HG02678 (cell line): ENCODE measurements around the gene SULT1B1.

Source experiments
- ATAC-seq: cut with Tn5 transposase; IDR thresholded peaks from one replicate; pipeline ENCODE4 v1.9.1; 2021; ENCODE audit warnings: mild to moderate bottlenecking, moderate library complexity; ENCODE audit not compliant: unreplicated experiment

Gene SULT1B1

DNA sequence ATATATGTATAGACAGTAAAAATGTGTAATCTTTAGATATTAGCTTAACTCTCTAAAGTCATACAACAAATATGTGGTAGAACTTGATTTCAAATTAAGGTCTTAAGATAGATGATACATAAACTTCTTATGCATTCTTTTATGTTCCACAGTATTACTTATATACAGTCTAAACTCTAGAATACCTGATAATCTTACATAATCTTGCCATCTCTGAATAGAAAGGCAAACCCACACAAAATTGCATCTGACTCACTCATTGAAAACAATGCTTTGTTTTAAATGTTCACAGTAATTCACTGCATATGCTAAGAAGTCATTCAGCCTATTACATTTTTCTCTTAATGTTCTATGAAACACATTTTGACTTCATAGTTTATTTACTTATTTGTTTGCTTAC, 10.1 kb downstream of the SULT1B1 start:
- ATAC-seq: no peak

DNA sequence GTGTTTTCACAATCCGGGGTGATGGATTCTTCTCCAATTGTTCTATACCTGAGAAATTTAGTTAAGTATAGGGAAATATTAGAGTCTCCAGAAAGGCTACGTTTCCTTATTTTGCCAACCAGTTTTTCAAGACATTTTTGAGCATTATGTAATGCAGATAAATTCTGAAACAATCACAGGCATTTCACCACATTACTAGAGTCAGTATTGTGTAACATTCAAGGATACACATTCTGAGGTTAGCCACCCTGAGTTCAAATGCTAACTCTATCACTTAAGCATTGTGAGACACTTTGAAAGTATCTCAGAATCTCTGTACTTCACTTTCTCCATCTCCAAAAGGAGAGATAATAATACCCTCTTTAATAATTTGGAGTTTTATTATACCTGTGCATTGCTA, 10.6 kb downstream of the SULT1B1 start:
- ATAC-seq: no peak

GRCh38 chr4:69748173-69748572, 12.2 kb downstream of the SULT1B1 start:
- no peak for ATAC-seq

DNA sequence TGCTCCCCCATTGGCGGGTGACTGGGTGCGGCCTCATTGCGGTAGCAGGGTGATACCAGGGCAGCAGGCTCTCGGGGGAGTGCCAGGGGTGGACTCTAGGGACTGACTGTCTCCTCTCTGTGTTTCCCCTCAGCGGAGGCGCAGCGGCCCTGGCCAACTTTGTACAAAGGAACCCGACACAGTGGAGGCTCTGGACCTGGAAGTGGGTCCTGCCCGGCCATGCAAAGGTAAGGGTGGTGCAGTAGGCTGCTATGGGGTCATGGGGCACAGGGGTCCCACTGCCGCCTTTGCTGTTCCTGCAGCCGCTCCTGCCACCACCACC, 16.3 kb downstream of the SULT1B1 start:
- no peak for ATAC-seq

GRCh38 chr4:69743476-69744156, 16.8 kb downstream of the SULT1B1 start:
- ATAC-seq: no peak

DNA sequence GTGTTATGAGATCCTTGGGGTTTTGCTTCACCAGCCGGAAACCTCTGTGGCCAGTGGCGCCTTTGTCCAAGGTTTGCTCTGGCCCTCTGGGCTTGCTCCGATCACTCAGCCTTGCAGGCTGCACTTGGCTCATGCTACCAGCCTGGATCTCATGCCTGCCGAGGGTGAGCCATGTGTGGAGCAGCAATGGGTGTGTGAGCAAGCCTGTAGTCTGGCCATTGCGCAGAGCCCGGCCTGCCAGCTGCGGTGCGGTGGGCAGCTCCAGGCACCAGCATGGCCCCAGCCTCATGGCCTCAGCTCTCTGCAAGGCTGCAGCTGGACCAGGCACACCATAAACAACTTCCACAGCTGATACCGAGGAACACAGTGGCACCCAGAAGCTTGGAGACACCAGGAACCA, 17.8 kb downstream of the SULT1B1 start:
- no peak for ATAC-seq

DNA sequence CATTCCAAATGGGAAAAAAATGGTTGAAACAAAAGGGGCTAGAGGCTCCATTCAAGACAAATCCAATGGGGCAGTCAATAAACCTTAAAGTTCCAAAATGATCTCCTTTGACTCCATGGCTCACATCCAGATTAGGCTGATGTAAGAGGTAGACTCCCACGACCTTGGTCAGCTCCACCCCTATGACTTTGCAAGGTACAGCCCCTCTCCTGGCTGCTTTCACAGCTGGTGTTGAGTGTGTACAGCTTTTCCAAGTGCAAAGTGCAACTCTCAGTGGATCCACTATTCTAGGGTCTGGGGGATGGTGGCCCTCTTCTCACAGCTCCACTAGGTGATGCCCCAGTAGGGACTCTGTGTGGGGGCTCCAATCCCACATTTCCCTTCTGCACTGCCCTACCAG, 21.5 kb downstream of the SULT1B1 start:
- no peak for ATAC-seq

DNA sequence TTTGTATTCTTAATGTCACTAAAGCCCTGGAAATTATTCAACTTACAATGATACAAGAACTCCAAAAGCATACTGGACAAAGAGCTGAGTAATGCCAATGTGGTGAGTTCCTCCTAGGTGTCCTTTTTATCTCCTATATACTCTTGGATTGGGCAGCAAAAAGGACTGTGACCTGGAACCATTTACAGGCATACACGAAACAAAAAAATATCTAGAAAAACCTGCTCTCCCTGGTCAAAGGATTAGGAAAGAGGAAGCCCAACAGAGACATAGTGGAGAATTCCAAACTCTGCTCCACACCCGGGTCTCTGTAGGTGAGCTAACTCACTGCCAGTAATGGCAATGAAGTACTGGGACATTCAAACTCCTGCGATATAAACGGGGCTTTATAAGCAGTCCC, 25.3 kb downstream of the SULT1B1 start:
- no peak for ATAC-seq

DNA sequence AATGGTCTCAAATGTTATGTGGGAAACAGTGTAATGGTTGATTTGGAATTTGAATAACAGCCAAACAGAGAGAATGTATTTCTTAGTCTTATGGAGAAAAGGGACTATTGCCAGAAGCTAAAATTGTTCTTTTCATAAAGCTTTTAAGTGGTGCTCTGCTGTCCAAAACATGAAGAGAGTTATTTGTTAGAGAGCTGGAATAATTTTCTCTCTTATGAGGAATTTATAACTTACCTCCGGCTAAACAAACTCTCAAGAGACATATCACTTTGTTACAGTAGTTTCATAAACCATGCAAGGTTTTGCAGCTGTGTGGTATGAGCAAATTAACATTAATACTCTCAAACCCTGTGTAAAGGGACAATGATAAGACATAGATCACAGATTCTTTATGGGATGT, 28.6 kb downstream of the SULT1B1 start:
- ATAC-seq: no peak

GRCh38 chr4:69731241-69731640, 29.2 kb downstream of the SULT1B1 start:
- ATAC-seq: no peak

DNA sequence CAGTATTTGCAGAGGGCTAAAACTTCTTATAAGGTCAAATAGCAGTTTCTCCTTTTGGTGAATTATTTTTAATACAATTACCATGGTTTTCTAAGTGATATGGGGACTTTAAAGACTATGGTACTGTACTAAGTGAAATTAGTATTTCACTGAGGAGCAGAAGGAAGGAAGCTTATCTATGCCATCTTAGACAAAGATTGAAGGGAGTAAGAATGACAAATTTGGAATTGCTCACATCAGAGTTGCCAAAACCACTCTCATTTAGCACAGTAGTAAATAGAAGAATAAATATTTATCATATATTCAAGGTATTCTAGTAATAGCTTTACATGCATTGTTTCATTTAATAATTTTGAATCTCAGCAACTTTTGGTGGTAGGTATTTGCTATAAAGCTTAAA, 30.4 kb downstream of the SULT1B1 start:
- no peak for ATAC-seq

GRCh38 chr4:69727926-69728325, 32.5 kb downstream of the SULT1B1 start:
- no peak for ATAC-seq

DNA sequence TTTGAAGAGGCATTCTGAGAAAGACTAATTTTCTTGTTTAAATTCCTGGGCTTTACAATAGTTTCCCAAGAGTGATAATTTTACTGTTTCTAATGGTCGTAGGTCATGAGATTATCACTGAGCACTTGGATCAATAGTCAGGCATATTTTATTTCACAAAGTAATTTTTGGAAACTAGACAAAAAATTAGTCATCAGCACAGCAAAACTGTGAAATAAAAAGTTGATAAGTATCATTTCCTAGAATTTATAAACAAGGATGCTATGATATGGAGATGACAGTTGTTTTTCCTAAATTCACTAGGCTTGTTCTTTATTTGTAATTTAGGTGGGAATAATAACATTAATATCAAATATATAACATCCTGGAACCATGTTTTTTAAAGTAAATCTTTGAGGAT, 33.0 kb downstream of the SULT1B1 start:
- ATAC-seq: no peak

DNA sequence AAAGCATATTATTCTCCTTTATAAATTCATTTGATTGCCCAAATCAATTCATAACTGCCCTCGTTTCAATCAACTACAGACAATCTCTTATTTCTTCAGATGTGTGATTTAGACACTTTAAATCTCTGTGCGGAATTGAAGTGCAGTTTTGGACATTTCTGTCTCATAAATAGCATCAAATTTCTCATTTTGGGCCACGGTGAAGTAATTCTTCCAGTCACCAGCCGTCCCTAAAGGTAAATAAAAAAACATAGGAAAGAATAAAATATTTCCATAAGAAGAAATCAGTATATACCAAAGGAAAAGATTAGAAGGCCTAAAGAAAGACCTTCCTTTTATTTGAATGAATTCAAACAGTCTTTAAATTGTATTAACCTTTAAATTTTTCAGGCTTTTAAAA, 33.4 kb downstream of the SULT1B1 start:
- no peak for ATAC-seq

DNA sequence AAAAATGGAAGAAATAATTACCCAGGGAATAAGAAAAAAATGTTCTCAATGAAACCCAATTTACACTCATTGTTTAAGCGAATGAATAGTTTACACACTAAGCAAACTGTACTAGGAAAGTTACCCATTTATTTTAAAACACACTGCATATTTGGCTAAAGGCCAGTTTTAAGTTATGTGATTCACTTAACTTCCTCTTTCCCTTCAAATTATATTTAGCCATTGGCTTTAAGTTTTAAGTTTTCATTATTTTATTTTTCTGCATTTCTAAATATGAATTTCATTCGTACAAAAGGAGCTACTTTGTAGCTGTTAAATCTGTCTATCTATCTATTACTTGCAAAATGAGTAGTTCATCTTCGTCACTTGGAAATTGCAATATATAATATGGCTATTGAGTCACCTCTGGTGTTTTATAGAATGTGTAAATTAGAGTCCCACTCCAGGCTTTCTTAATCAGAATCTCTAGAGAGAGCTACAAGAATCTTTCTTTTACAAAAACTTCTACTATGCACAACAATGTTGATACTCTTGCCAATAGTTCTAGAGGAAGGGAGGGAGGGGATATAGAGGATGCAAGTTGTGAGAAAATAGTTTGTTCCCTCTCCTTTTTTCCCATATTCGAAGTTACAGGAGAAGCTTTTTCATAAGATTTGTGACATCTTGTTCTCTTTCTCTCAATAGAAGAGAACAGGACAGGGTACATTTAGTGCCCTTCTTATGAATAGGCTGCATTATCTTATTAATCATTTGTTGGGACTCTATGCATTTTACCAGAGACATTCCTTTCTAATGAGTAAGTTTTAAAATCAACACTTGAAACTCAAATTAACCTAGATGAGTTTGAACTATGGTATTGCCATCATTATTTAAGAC, 41.8 kb downstream of the SULT1B1 start:
- no peak for ATAC-seq

DNA sequence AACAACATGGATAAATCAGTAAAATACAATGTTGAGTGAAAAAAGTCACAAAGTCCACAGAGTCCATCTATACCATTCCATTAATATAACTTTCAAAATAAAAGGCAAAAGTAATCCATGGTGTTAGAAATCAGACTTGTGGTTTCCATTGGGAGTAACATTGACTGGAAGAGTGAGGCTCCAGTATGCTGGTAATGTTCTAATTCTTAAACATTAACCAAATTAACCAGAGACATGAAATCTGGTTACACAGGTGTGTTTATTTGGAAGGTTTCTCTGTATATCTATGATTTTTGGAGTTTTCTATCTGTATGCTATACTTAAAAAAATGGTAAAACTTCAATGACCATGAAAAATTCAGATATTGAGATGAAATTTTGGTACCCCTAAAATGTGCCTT, 42.6 kb downstream of the SULT1B1 start:
- no peak for ATAC-seq

DNA sequence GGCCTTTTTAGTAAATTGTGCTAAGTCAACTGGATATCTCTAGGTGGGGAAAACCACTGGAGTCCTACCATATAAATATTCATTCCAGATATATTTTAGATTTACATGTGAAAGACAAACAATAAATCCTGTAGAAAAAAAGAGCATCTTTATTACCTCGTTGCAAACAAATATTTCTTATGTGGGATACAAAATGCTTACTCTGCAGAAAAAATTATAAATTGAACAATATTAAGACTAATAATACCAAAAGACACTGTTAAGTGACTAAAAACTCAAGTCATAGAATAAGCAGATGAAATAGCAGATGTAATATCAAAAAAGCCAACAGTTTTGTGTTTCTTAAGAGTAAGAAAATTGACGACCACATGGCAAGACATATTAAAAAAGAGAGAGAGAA, 43.8 kb downstream of the SULT1B1 start:
- ATAC-seq: no peak

- no peak for ATAC-seq
Observed at GRCh38 chr4:69714086-69714485, 46.3 kb downstream of the SULT1B1 start.

DNA sequence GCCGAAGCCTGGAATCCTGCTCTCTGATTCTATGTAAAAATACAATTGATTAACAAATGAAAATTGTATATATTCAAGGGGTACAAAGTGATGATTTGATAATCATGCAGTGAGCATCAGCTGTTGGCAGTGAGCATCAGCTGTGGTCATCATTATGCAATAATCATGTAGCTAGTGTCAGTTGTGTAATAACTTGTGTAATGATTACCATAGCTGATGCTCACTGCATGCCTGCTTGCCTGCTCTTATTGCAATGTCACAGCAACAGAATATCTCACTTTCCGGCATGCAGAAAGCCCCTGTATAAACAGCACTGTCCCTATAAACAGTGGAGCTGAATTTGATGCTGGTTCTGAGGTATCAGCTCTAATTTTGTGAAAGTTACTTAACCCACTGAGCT, 46.8 kb downstream of the SULT1B1 start:
- ATAC-seq: no peak

DNA sequence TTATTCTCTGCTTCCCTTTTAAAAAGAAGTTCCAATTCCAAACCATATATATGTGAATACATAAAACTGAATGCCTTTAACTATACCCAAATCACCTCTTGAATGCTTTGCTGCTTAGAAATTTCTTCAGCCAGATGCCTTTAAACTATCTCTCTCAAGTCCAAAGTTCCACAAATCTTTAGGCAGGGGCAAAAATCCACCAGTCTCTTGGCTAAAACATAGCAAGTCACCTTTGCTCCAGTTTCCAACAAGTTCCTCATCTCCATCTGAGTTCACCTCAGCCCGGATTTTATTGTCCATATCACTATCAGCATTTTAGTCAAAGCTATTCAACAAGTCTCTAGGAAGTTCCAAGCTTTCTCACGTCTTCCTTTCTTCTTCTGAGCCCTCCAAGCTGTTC, 49.8 kb downstream of the SULT1B1 start:
- ATAC-seq: no peak

GRCh38 chr4:69708211-69708610, 52.2 kb downstream of the SULT1B1 start:
- no peak for ATAC-seq

DNA sequence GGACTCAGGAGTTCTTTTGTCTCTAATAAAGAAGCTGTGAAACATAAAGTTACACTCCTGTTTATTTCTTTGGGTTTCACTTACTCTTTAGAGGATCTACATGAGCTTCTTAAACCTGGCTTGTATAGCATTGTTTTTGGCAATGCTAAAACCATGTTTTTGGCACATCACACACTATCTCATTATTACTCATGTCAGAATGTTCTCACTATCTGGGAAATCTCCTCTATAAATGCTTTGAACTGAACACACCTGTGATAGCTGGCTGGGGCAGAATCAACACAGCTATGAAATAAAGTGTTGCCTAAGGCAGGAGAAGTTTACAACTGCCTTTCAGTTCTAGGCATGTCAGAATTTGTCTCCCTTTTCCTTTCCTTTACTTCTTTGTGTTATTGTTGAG, 52.6 kb downstream of the SULT1B1 start:
- no peak for ATAC-seq

GRCh38 chr4:69702201-69702600, 58.2 kb downstream of the SULT1B1 start:
- no peak for ATAC-seq
